ENCODE data around the gene BIRC6.
"Not testable (repeated sequence)": the region's sequence is repeated elsewhere in the genome, so short reads cannot be mapped to it uniquely, and the experiment has no call there.

The BIRC6 gene

DNA sequence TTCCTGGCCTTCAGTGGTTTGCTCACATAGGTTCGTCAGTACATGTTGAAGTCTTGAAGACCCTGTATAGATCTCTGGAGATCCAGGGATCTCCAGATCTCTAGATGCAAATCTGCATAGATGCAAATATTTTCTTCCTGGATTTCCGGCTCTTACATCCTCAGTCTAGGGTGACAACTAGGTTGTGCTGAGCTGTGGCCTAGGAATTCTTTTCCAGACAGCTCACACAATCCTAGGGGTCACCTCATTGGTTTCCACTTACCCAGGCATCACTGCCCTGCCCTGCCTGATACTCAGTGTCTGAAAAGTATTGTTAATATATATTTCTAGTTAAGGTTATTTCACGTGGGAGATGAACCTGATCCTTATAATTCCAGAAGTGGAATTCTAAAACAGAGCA lies 165.9 kb downstream of the BIRC6 start:
- no peak for DNase-seq

DNA sequence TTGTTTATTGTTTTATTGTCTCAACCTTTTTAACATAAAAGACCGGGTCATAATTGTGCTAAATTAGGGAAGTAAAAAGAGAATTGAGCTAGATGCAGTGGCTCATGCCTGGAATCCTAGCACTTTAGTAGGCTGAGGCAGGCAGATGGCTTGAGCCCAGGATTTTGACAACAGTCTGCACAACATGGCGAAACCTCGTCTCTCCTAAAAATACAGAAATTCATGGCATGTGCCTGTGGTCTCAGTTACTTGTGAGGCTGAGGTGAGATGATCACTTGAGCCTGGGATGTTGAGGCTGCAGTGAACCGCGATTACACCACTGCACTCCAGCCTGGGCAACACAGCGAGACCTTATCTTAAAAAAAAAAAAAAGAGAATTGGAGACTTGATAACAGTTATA lies 166.9 kb downstream of the BIRC6 start:
- DNase-seq = no peak

DNA sequence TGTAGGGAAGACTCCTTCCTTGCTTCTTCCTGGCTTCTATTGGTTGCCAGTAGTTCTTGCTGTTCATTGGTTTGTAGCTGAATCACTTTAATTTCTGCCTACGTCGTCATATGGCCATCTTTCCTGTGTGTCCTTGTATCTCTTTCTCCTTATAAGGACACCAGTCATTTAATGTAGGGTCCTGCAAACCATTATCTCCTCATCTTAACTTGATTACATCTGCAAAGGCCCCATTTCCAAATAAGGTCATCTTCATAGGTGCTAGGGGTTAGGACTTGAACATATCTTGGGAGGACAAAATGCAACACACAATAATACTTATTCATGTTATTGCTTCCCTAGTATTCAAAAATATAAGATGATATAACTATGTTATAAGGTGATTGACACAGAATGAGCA lies 175.5 kb downstream of the BIRC6 start:
- no peak for DNase-seq

DNA sequence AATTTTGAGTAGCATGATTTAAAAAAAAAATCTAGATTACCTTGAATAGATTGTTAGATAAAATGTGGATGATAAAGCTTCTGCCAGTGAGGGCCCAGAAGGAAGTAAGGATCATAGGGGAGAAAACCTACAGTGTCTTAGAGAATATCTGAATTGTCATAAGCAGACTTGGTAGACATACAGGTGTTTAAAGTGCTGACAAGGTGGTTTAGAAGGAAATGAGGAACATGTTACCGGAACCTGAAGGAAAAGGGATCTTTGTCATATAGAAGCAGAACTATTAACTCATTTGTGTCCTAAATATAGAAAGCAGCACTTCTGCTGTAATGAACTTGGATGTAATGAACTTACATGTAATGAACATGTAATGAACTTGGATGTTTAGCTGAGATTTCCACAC lies 176.1 kb downstream of the BIRC6 start:
- DNase-seq = no peak

DNA sequence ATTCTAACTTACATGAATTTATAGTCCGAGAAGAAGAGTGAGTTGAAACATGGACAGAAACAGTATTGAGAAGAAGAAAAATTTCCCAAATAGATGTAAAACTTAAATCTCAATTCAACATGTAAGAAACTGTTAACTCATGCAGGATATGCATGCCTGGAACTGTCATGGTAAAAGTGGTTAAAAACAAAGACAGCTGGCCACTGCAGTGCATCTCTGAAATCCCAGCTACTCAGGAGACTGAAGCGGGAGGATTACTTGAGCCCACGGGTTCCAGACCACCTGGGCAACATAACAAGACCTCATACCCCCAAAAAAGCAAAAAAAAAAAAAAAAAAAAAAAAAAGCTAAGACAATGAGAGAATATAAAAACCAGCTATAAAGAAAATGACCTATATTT lies 178.0 kb downstream of the BIRC6 start:
- no peak for DNase-seq

DNA sequence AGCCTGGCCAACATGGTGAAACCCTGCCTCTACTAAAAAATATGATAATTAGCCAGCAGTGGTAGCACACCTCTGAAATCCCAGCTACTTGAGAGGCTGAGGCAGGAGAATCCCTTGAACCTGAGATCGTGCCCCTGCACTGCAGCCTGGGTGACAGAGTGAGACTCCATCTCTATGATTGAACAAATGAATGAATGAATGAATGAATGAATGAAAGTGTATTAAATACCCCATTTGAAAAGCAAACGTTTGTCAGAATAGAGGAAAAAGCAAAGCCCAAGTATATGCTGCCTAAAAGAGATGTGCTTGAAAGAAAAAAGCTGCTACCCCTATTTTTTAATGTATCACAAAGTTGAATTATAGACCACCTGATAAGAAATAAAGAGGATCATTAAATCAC lies 181.9 kb downstream of the BIRC6 start:
- DNase-seq = no peak

DNA sequence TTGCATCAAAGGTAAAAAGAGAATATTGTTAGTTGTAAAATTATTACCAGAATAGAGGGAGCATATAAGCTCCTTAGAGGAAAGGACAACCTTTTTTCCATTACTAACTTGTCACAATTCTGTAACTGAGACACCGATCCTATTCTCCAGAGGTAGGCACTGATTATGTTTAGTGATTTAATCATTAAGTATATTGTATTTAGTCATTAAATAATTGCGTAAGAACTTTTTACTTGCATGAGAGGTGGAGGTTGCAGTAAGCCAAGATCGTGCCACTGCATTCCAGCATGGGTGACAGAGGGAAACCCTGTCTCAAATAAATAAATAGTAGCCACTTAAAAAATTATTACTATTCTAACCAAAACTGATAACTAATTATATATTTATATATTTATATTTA lies 195.7 kb downstream of the BIRC6 start:
- DNase-seq = not testable (repeated sequence)

DNA sequence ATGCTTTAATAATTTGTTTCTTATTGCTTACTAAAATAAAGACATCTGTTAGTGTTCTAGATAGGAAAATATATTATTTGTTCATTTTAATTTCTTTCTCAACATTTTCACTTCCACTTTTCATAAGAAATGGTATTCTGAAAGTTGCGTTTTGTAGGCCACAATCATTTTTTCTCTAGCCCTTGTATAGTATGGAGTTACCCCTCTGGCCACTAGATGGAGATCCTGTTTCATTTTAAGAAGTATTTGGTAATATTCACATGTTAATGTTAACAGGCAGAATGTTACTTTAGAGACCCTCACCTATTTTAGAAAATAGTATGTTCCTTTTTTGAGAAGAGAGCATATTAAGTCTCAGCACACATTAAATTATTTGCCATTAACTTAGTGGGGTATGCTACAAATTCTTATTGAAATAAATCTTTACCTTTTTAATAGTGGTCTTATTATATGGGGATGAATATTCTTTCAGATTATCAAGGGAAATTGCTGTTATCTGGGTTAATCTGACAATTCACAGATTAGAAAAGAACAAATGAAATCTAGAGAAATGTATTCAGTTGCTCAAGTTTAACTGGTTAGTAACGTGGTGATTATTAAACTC lies 197.1 kb downstream of the BIRC6 start:
- DNase-seq = no peak

DNA sequence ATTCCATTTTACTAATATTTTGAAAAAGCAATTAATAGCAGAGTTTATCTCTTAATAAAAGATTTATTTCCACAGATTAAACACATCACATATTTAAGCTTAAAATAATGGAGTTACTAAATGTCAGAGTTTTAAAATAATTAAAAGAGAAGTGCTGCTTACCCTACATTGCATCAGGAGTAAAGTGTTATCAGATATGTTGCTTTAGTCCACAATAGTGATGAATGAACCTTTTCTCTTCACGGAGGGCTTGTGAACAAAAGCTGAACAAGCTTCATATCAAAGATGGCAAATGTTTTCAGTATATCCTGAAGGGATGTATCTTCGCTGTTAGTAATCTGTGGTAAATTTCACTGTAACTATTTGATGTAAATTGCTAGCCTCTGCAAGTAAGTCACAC lies 201.7 kb downstream of the BIRC6 start:
- no peak for DNase-seq

DNA sequence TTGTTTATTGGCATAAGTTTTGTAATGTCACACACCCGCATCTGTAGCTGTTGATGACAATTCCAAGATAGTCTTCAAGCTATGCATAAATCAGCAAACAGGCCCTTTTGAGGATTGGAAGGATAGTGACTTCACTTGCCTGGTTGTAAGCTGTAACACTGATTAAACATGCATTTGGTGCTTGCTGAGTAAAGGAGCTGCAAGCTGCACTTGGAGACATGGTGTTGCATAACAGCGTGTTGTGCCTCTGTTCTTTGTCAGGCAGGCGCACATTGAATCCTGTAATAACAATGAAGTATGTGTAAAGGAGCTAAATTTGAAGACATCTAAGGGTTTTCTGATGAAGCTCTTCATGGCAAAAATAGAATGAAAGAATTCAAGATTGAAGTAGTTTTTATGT lies 202.3 kb downstream of the BIRC6 start:
- no peak for DNase-seq

DNA sequence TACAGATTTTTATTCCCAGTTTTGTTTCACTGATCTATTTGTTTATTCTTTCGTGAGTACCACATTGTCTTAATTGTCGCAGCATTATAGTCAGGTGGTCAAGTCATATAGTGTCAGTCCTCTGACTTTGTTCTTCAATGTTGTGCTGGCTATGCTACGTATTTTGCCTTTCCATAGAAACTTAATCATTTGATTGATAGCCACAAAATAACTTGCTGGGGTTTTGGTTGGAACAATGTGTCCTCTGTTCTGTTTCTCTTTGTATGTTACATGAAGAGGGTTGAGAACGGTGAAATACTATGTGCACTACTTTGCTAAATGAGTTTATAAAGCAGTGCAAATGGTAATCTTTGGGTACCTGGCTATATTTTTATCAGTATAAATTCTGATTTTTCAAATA lies 206.1 kb downstream of the BIRC6 start:
- no peak for DNase-seq

DNA sequence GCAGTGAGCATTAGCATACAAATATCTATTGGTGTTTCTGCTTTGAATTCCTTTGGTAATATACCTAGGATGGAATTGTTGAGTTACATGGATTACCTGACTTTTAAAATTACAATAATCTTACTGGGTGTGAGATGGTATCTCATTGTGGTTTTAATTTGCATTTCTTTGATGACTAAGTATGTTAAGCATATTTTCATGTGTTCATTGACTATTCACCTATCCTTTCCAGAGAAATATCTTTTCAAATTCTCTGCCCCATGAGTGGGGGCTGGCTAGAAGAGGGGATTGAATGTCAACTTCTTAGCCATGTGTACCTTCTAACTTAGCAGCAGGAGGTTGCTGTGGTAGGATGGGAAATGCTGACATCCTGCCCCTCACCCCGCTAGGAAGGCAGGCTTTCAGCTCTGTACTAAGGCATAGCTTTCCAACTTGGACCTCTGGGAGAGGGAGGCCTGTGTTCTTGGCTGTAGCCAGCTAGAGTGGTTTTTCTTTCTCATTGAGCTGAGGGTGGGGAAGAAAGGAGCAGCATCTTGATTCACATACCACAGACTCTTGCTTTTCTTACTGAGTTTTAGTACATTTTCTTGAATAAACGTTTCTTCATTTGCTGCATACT lies 207.7 kb downstream of the BIRC6 start:
- no peak for DNase-seq

DNA sequence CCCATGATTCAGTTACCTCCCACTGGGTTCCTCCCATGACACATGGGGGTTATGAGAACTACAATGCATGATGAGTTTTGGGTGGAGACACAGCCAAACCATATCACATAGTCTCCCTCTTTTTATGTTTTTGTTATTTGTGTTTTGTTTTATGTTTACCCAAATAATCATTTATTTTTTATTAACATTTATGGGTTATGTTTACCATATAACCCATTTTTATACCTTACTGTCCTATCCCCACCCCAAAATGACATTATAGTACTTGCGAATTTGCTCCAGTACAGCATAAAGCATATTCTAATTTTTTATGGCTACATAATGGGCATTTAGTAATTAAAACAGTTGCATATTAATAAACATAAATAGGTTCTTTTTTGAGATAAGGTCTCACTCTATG lies 209.1 kb downstream of the BIRC6 start:
- no peak for DNase-seq

DNA sequence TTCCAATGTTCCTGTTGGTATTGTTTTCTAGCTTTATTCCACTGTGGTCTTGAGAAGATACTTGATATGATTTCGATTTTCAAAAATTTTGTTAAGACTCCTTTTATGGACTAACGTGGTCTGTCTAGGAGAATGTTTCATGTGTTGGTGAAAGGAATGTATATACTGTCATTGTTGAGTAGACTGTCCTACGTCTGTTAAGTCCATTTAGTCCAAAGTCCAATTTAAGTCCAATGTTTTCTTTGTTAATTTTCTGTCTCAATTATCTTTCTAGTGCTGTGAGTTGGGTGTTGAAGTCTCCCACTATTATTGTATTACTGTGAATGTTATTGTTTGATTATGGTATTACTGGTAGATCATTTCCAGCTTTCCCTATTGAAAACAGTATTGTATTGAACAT lies 215.2 kb downstream of the BIRC6 start:
- no peak for DNase-seq

DNA sequence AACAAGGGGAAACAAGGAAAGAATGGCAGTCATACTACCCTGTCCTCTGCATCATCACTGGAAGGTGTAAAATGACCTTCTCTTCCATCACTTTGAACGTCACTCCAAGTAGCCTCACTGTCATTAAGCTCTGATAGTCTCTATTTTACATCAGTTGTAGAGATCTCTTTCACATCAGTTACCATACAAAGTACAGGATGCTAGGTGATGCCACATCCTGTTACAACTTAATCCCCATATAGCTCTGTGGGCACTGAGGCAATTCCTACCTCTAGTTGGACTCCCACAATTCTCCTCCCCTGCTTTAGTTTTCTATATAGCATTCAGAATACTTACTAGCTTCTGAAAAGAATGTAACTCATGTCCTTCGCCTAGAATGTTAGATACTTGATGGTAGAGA lies 215.9 kb downstream of the BIRC6 start:
- DNase-seq = no peak

DNA sequence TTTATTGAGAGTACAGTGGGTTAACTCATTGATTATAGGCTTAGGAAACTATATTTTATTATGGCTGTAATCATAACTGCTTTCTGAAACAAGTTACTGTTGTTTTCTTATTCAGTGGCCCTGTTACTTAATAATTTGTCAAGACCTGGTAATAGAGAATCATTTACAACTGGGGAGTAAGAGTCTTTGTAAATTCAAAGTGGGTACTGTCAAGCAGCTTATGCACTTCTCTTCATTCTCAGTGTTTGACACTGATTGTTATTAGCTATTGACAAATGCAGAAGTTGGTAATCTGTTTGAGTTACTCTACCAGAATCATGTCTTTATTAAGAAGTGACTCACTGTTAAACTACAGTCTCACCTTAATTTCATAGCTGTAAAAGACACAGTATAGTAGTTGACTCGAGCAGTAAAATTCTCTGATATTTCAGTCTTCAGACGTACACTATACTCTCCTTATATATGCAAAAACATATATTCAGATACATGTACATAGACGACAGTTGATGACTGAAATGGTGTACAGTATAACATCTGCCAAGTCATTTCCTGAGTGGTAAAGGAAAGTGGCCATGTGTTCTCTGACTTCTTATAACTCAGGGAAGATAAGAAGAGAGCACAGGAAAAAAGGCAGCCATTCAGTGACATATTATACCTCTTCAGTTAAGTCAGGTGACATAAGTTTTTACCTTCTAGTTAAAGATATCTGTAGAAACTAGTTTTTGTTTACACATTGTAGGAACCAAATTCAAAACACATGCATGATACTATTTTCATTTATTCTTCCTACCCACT lies 235.0 kb downstream of the BIRC6 start:
- DNase-seq = no peak

DNA sequence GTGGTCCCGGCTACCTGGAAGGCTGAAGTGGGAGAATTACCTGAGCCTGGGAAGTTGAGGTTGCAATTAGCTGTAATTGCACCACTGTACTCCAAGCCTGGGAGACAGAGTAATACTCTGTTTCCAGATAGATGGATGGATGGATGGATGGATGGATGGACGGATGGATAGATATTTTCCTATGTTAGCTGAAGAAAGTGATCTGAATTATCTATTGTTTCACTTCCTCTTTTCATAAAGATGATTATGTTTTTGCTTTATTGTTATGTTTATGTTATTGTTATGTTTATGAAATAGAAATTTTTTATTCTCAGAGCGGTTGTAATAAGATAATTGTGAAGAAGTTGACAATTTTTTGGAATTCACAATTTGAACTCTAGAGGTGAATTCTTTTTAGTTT lies 237.8 kb downstream of the BIRC6 start:
- DNase-seq = no peak

DNA sequence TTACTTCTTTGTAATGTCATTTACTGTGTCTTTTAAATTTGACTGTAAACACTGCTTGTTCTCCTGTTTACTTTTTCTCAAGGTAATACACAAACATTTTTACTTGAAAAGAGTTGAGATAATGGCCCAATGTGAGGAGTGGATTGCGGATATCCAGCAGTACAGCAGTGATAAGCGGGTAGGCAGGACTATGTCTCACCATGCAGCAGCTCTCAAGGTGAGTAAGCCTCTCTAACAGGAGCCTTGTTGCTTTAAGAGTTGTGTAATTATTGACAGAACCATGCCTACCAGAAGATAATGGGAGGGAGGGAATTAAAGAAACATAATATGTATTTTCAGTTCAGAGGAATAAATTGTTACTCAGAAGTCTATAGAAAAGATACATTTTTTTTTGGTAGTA lies 254.5 kb downstream of the BIRC6 start:
- no peak for DNase-seq

DNA sequence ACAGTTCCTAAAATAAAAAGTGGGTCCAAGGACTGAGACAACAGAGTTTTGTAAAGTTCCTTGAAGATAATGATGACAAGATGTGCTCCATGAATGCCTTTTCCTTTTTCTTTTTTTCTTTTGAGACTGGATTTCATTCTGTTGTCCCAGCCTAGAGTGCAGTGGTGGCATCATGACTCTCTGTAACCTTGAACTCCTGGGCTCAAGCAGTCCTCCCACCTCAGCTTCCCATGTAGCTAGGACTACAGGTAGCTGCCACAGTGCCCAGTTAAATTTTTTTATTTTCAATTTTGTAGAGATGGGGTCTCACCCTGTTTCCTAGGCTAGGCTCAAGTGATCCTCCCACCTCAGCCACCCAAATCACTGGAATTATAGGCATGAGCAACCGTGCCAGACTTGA lies 254.9 kb downstream of the BIRC6 start:
- DNase-seq = no peak

DNA sequence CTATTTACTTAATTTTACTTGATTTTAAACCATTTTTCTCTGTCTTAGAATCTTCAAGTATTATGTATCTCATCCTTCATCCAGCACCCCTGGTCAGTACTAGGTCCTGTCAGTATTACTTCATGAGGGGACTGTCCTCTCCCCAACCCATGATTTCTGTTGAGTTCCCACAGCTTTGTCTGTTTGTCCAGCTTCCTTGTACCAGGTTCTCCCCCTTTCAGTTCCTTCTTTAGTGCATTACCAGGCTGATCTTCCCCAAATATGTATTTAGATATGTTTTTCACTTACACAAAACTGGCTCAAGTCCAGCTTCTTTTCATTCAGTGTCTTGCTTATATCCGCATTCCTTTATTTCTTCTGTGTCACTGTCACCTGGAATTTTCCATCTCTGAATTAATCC lies 257.3 kb downstream of the BIRC6 start:
- no peak for DNase-seq

DNA sequence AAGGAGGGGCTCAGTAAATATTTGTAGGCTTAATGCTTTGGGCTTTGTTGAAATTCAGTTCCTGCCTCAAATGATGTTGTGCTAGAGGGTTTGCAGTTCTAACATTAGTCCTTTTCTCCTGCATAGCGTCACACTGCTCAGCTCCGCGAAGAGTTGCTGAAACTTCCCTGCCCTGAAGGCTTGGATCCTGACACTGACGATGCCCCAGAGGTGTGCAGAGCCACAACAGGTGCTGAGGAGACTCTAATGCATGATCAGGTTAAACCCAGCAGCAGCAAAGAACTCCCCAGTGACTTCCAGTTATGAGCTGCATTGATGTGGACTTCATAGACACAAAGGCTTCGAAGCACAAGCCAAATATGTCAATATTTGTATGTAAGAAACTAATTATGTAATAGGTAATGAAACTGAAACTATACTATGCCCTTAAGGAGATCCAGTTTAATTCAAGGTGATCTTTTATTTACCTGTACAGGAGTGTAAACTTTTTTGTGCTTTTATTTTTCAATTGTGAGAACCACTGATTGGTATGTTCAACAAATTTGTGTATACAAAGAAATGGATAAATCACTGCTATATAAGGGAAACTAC lies 260.9 kb downstream of the BIRC6 start:
- no peak for DNase-seq

DNA sequence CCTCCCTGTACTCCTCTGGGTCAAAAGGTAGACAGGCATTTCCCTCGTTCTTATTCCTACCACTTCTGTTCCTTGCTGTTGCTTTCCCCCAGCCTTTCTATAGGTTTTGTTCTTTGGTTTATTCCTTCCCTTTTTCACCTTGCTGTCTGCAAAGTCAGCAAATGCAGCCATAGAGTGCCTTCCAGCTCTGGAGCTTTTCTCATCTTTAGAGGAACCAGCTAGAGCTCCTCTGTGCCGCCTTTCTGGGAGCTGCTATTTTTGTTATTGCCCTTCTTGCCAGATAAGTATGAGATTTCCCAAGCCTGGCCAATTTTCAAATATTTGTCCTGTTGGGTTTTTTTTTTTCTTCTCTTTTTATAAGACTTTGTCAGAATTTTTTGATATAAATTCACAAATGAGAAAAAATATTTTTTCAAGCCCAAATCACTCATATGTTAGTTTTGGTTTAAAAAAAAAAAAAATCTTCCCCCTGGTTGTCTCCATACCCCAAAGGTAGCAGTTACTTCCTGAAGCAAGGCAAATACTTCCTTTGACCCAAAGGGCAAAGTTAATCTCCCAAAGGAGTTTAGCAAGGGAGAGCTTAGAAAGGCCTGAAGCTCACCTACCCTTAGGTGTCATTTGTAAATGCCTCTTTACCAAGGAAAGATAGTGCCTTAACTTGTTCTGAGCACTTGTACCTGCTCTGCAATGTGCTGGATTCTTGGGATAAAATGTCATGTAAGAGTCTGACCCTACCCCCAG lies 265.9 kb downstream of the BIRC6 start:
- no peak for DNase-seq

DNA sequence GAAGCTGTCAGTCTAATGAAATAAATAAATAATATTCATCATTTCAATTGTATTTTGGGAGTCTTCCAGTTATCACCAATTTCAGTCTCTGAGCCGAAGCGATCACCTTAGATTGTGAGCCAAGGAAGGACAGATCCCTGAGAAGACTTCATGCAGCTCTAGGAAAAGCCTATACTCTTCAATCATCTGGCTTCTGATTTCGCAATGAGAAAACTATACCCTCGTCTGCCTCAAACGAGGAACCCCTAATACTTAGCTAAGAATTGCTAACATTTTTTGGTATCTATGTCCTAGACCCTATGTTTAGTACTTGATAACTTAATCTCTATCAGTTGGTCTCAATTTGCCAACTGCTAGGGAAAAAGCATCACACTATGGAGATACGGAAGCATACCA lies 266.5 kb downstream of the BIRC6 start:
- DNase-seq = no peak

DNA sequence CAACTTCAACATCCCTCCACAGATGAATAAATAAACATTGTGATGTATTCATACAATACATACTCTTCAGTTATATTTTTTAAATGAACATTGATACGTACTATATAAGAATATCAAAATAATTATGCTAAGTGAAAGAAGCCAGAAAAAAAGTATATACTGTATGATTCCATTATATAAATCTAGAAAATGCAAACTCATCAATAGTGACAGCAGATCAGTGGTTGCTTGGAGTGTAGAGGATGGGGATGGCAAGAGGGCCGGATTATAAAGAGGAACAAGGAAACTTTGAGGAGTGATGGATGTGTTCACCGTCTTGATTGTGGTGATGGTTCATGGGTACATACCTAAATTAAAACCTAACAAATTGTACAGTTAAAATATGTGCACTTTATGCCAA lies 268.0 kb downstream of the BIRC6 start:
- no peak for DNase-seq
